Keratinocyte (primary cell): Measurements from ENCODE around the gene ELF5. TPM values are rescaled to one million over a fixed set of nuclear protein-coding genes. Genes with fewer than 3 reads are reported as not detected.

Source experiments
- DNase-seq: peaks from one replicate; pipeline ENCODE4 v3.0.0-alpha.2; 2011; ENCODE audit warnings: low read depth, missing footprints, low spot score
- FAIRE-seq: peaks from 2 replicates; lab custom pipeline; 2011; peaks lifted over from hg19 to GRCh38; lab: Jason Lieb, UNC
- H2AFZ ChIP-seq: 2 replicates; pipeline ENCODE4 v1.6.0; 2012; ENCODE audit warnings: low read length, control low read depth, inconsistent platforms; ENCODE audit not compliant: control insufficient read depth
- H3K27ac ChIP-seq: 2 replicates; pipeline ENCODE4 v1.5.1; 2011; ENCODE audit warnings: low read length; ENCODE audit not compliant: control insufficient read depth, insufficient read depth
- H3K27me3 ChIP-seq: 3 replicates; pipeline ENCODE4 v1.6.0; 2011; ENCODE audit warnings: low read length; ENCODE audit not compliant: control insufficient read depth, insufficient read depth; ENCODE audit errors: extremely low read depth
- H3K36me3 ChIP-seq, 2 experiments: 2 replicates in 1 of 2; 3 replicates in 1 of 2; pipeline ENCODE4 v1.5.1; 2011; ENCODE audit warnings: low read length in 2 of 2, mild to moderate bottlenecking in 1 of 2; ENCODE audit not compliant: control insufficient read depth in 2 of 2, insufficient read depth in 2 of 2; ENCODE audit errors: extremely low read depth in 1 of 2
- H3K4me1 ChIP-seq: 3 replicates; pipeline ENCODE4 v1.5.1; 2011; ENCODE audit warnings: low read length; ENCODE audit not compliant: control insufficient read depth, insufficient read depth; ENCODE audit errors: extremely low read depth
- H3K4me2 ChIP-seq: 3 replicates; pipeline ENCODE4 v1.6.0; 2011; ENCODE audit warnings: low read depth, low read length; ENCODE audit not compliant: control insufficient read depth, insufficient read depth; ENCODE audit errors: extremely low read depth
- H3K4me3 ChIP-seq, 3 experiments: fragments of 200-600 bp in 1 of 3; sonication (generic) in 1 of 3; 2 replicates in 2 of 3; 3 replicates in 1 of 3; pipeline ENCODE4 v1.5.1; 2011 to 2016; ENCODE audit warnings: low read length in 3 of 3, mild to moderate bottlenecking in 3 of 3, control low read depth in 2 of 3, inconsistent platforms in 1 of 3, low read depth in 1 of 3, mixed read lengths in 1 of 3, mixed run types in 1 of 3, moderate library complexity in 1 of 3; ENCODE audit not compliant: control insufficient read depth in 2 of 3, insufficient read depth in 2 of 3; ENCODE audit errors: extremely low read depth in 1 of 3
- H3K79me2 ChIP-seq: 2 replicates; pipeline ENCODE4 v1.6.0; 2012; ENCODE audit warnings: low read length; ENCODE audit not compliant: control insufficient read depth, insufficient read depth
- H3K9ac ChIP-seq: 3 replicates; pipeline ENCODE4 v1.6.0; 2011; ENCODE audit warnings: low read length; ENCODE audit not compliant: control insufficient read depth, insufficient read depth; ENCODE audit errors: extremely low read depth
- H3K9me1 ChIP-seq: 3 replicates; pipeline ENCODE4 v1.6.0; 2011; ENCODE audit warnings: low read length; ENCODE audit not compliant: control insufficient read depth, insufficient read depth; ENCODE audit errors: extremely low read depth
- H3K9me3 ChIP-seq: 2 replicates; pipeline ENCODE4 v1.5.1; 2012; ENCODE audit warnings: low read depth, low read length; ENCODE audit not compliant: control insufficient read depth
- H4K20me1 ChIP-seq: 3 replicates; pipeline ENCODE4 v1.6.0; 2011; ENCODE audit warnings: low read length; ENCODE audit not compliant: control insufficient read depth, insufficient read depth; ENCODE audit errors: extremely low read depth
- EZH2 ChIP-seq: IDR thresholded peaks from one replicate; pipeline ENCODE4 v1.6.1; 2012; ENCODE audit warnings: inconsistent platforms, mild to moderate bottlenecking, low read length, moderate library complexity
- dilution Hi-C: fragments of 300-500 bp; cut with MboI; formaldehyde crosslinking; loops from one replicate; pipeline ENCODE4 v1.7.0; 2020; ENCODE audit warnings: low sequenced_read_pairs; ENCODE audit not compliant: extremely low pct_ligation_motif_present
- polyA plus RNA-seq, 5 experiments: library from polyadenylated mRNA; depleted of rRNA in 3 of 5; stranded (reverse) in 3 of 5; stranded (forward) in 1 of 5; unstranded in 1 of 5; fragments of >200 nt; gene quantifications; 1 replicate in 1 of 5; 2 replicates in 3 of 5; 3 replicates in 1 of 5; pipeline versions ENCODE4 v1.2.1 to v1.2.3, GENCODE V29; 2011 to 2012; ENCODE audit warnings: missing spikeins in 2 of 5, low read depth in 1 of 5, low replicate concordance in 1 of 5
- TF ChIP-seq, protein P1 (sequence below), 3 experiments: IDR thresholded peaks in 1 of 3; conservative IDR thresholded peaks in 1 of 3; optimal IDR thresholded peaks in 1 of 3; 2 replicates in 2 of 3; 3 replicates in 1 of 3; pipeline versions ENCODE3 to v1.5.1; 2011; ENCODE audit warnings: low read length in 3 of 3, mild to moderate bottlenecking in 3 of 3, moderate library complexity in 2 of 3, control low read depth in 1 of 3, inconsistent platforms in 1 of 3; ENCODE audit not compliant: insufficient read depth in 2 of 3; ENCODE audit errors: extremely low read depth in 1 of 3

Gene ELF5
- polyA plus RNA-seq, 1 donor (not counting 4 experiments of a cell fraction or from before 2014, with no cell fraction given): not detected

DNA sequence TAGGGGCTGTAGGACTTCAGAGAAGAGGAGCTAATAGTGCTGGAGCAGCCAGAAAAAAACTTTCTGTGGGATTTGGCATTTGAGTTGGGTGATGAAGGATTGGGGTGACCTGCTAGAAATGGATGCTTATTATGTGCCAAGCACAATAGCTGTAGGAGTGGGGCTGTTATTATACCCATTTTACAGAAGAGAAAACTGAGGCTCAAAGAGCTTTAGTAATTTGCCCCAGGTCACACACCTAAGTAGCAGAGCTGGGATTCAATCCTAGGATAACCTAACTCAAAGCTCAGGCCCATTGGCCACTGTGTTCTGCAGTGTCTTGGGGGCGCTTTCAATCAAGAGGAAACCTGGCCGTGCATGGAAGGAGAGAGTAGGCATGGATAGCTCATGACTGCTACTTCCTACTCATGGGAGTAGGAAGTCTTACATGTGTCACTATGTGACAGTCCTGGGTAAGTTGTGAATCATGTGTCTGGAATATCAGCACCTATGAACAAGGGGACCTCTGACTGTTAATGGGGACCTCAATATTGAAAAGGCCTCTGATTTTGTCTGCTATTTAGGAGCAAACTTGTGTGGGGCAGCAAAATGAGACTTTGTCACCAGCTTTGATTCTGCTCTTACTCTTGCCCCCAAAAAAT is 6.1 kb upstream of the ELF5 start:
- no peaks in the 10 kb centered on the region for H3K79me2 ChIP-seq
- H3K4me1 ChIP-seq: no peaks in the 10 kb centered on the region
- no peaks in the 10 kb centered on the region for H3K9me1 ChIP-seq
- no peak for DNase-seq
- H3K27me3 ChIP-seq: no peaks in the 10 kb centered on the region
- no peaks in the 10 kb centered on the region for H3K9me3 ChIP-seq
- no peak overlapping the region for H3K4me2 ChIP-seq
- no peaks in the 10 kb centered on the region for H3K36me3 ChIP-seq
- no peak for TF ChIP-seq EZH2
- TF ChIP-seq, protein P1, sequence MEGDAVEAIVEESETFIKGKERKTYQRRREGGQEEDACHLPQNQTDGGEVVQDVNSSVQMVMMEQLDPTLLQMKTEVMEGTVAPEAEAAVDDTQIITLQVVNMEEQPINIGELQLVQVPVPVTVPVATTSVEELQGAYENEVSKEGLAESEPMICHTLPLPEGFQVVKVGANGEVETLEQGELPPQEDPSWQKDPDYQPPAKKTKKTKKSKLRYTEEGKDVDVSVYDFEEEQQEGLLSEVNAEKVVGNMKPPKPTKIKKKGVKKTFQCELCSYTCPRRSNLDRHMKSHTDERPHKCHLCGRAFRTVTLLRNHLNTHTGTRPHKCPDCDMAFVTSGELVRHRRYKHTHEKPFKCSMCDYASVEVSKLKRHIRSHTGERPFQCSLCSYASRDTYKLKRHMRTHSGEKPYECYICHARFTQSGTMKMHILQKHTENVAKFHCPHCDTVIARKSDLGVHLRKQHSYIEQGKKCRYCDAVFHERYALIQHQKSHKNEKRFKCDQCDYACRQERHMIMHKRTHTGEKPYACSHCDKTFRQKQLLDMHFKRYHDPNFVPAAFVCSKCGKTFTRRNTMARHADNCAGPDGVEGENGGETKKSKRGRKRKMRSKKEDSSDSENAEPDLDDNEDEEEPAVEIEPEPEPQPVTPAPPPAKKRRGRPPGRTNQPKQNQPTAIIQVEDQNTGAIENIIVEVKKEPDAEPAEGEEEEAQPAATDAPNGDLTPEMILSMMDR (optimal IDR thresholded peaks at IDR 0.05 in 1 of 3, IDR thresholded peaks at IDR 0.05 in 1 of 3, conservative IDR thresholded peaks at IDR 0.05 in 1 of 3; ENCODE audit: extremely low read depth in 1 of 3, insufficient read depth in 2 of 3, low read length in 3 of 3): no peak
- no peak for FAIRE-seq
- H3K4me3 ChIP-seq: no peak overlapping the region
- no peak overlapping the region for H2AFZ ChIP-seq
- H3K9ac ChIP-seq: no peak overlapping the region
- H3K27ac ChIP-seq: no peak overlapping the region
- H4K20me1 ChIP-seq: no peaks in the 10 kb centered on the region
- dilution Hi-C loops: no loop called here

DNA sequence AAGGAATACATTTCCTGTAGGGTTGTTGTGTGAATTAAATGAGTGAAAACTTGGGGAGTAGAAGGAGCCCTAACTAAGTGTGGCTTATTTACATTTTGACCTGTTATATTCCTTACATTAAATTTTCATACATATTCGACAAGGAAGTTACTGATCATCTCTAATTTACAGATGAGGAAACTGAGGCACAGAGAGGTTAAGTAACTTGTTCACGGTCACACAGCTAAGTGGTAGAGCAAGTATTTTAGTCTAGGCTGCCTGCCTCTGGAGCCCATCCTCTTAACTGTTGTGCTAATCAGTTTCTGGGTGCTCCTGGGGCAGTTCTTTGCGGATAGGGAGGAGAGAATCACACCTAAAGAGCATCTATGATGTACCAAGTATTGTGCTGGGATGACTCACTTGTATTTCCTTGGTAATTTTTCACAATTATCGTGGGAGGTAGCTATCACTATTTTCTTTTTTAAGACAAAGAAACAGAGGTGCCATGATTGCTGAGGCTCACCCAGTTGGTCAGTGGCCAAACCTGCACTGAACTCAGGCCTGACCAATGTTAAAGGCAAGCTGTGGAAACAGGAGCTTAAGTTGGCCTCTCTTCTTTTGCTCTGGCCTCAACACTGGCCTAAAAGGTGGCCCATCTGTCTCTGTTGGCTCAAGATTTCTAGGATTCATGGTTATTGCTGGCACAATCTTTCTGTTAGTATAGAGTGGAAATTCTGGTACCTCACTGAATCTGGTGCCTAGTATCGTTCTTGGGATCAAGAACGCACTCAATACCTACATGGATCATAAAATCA is 2.9 kb upstream of the ELF5 start:
- no peak overlapping the region for H3K27ac ChIP-seq
- no peak overlapping the region for H3K4me2 ChIP-seq
- no peak overlapping the region for H2AFZ ChIP-seq
- H3K27me3 ChIP-seq: no peaks in the 10 kb centered on the region
- DNase-seq: no peak
- H3K9me3 ChIP-seq: no peaks in the 10 kb centered on the region
- TF ChIP-seq, protein P1 (optimal IDR thresholded peaks at IDR 0.05 in 1 of 3, IDR thresholded peaks at IDR 0.05 in 1 of 3, conservative IDR thresholded peaks at IDR 0.05 in 1 of 3; ENCODE audit: extremely low read depth in 1 of 3, insufficient read depth in 2 of 3, low read length in 3 of 3): no peak
- TF ChIP-seq EZH2: no peak
- no peak overlapping the region for H3K9ac ChIP-seq
- H3K79me2 ChIP-seq: no peaks in the 10 kb centered on the region
- H4K20me1 ChIP-seq: no peaks in the 10 kb centered on the region
- FAIRE-seq: no peak
- dilution Hi-C loops: no loop called here
- H3K9me1 ChIP-seq: no peaks in the 10 kb centered on the region
- H3K4me3 ChIP-seq: no peak overlapping the region
- no peaks in the 10 kb centered on the region for H3K36me3 ChIP-seq
- no peaks in the 10 kb centered on the region for H3K4me1 ChIP-seq
